Activated CD8-positive, alpha-beta memory T cell treated with anti-CD3 and anti-CD28 coated beads for 24 hours (primary cell): ENCODE results near the gene GPR35.

Source experiments
- DNase-seq: peaks from one replicate; pipeline ENCODE4 v3.0.0-alpha.2; 2020

The GPR35 gene

GRCh38 chr2:240624950-240625621 lies at the start of gene GPR35:
GPR35 (plus strand) TSS chr2:240625480; CDS start chr2:240629953, 4,473 bp downstream.
- peak; percentile 90 for DNase-seq

- no peak for DNase-seq
These were observed 49.2 kb upstream of the GPR35 start for GRCh38 chr2:240576036-240576435.

GRCh38 chr2:240576436-240577205 lies 48.7 kb upstream of the GPR35 start:
- DNase-seq, result no peak

- DNase-seq, result no peak
These were observed 47.8 kb upstream of the GPR35 start for GRCh38 chr2:240577281-240578109.

- no peak for DNase-seq
These were observed 47.2 kb upstream of the GPR35 start for GRCh38 chr2:240578110-240578450.

- no peak for DNase-seq
These were observed 46.8 kb upstream of the GPR35 start for GRCh38 chr2:240578488-240578887.

GRCh38 chr2:240579071-240579762 lies 46.1 kb upstream of the GPR35 start:
- DNase-seq, result no peak

- DNase-seq, result peak; percentile 79
These were observed 45.3 kb upstream of the GPR35 start for GRCh38 chr2:240579771-240580614.

GRCh38 chr2:240581811-240582210 lies 43.5 kb upstream of the GPR35 start:
- DNase-seq, result no peak

GRCh38 chr2:240582781-240583180 lies 42.5 kb upstream of the GPR35 start:
- no peak for DNase-seq

GRCh38 chr2:240583774-240584173 lies 41.5 kb upstream of the GPR35 start:
- DNase-seq, result no peak

GRCh38 chr2:240584486-240585031 lies 40.7 kb upstream of the GPR35 start:
- DNase-seq, result no peak

GRCh38 chr2:240585101-240585500 lies 40.2 kb upstream of the GPR35 start:
- DNase-seq, result no peak

- DNase-seq, result no peak
These were observed 39.5 kb upstream of the GPR35 start for GRCh38 chr2:240585681-240586197.

- DNase-seq, result peak; percentile 97
These were observed 38.9 kb upstream of the GPR35 start, which contains the start of gene CAPN10 for GRCh38 chr2:240586198-240586918. CAPN10 (plus strand) TSS chr2:240586734; CDS start chr2:240586912, 178 bp downstream.

GRCh38 chr2:240586919-240587800 lies 38.1 kb upstream of the GPR35 start:
- DNase-seq, result peak; percentile 80

GRCh38 chr2:240588006-240588655 lies 37.1 kb upstream of the GPR35 start:
- DNase-seq, result no peak

- no peak for DNase-seq
These were observed 36.6 kb upstream of the GPR35 start for GRCh38 chr2:240588669-240589068.

- DNase-seq, result no peak
These were observed 35.9 kb upstream of the GPR35 start for GRCh38 chr2:240589375-240589774.
